ENCODE measurements around the gene SENP6.
"Not testable (repeated sequence)": the region's sequence is repeated elsewhere in the genome, so short reads cannot be mapped to it uniquely, and the experiment has no call there.

Gene SENP6

GRCh38 chr6:75609639-75610590, 8.2 kb downstream of the SENP6 start:
- DNase-seq = no peak

- no peak for DNase-seq
Observed at GRCh38 chr6:75611011-75611701, 9.5 kb downstream of the SENP6 start.

- no peak for DNase-seq
Observed at GRCh38 chr6:75611702-75612375, 10.2 kb downstream of the SENP6 start.

GRCh38 chr6:75612434-75612833, 10.8 kb downstream of the SENP6 start:
- DNase-seq = no peak

- no peak for DNase-seq
Observed at GRCh38 chr6:75613056-75613501, 11.4 kb downstream of the SENP6 start.

- no peak for DNase-seq
Observed at GRCh38 chr6:75618437-75618836, 16.8 kb downstream of the SENP6 start.

- DNase-seq = no peak
Observed at GRCh38 chr6:75619230-75619899, 17.7 kb downstream of the SENP6 start.

- DNase-seq = no peak
Observed at GRCh38 chr6:75620381-75621304, 19.0 kb downstream of the SENP6 start.

- no peak for DNase-seq
Observed at GRCh38 chr6:75621846-75622245, 20.2 kb downstream of the SENP6 start.

GRCh38 chr6:75623491-75623890, 21.8 kb downstream of the SENP6 start:
- DNase-seq = no peak

GRCh38 chr6:75624335-75624734, 22.7 kb downstream of the SENP6 start:
- no peak for DNase-seq

- no peak for DNase-seq
Observed at GRCh38 chr6:75624988-75625387, 23.3 kb downstream of the SENP6 start.

GRCh38 chr6:75626561-75626960, 24.9 kb downstream of the SENP6 start:
- no peak for DNase-seq

GRCh38 chr6:75627708-75628107, 26.0 kb downstream of the SENP6 start:
- not testable (repeated sequence) for DNase-seq

GRCh38 chr6:75631859-75632635, 30.4 kb downstream of the SENP6 start:
- DNase-seq = no peak

GRCh38 chr6:75633045-75633444, 31.4 kb downstream of the SENP6 start:
- DNase-seq = no peak

- DNase-seq = no peak
Observed at GRCh38 chr6:75642311-75642710, 40.6 kb downstream of the SENP6 start.

- no peak for DNase-seq
Observed at GRCh38 chr6:75643173-75643572, 41.5 kb downstream of the SENP6 start.

- no peak for DNase-seq
Observed at GRCh38 chr6:75656479-75656878, 54.8 kb downstream of the SENP6 start.

- DNase-seq = no peak
Observed at GRCh38 chr6:75657327-75657726, 55.6 kb downstream of the SENP6 start.

- DNase-seq = no peak
Observed at GRCh38 chr6:75666592-75666991, 64.9 kb downstream of the SENP6 start.
